WTC11 (cell line): Measurements from ENCODE around the gene DSG4. TPM values are rescaled to one million over a fixed set of nuclear protein-coding genes. Genes with fewer than 3 reads are reported as not detected.

Experiments used
- ATAC-seq: fragments of 200-7000 bp; cut with Tn5 transposase; 2 replicates; pipeline ENCODE4 v1.10.0; 2021; ENCODE audit warnings: mild to moderate bottlenecking, moderate library complexity
- CTCF ChIA-PET: fragments of 300-600 bp; sonication (Branson Sonifier 250); formaldehyde crosslinking; loops from one replicate; lab custom pipeline; 2021; ENCODE audit warnings: antibody characterized with exemption; lab: Charles Lee
- POLR2A ChIA-PET: fragments of 350-600 bp; sonication (Branson Sonifier 250); formaldehyde crosslinking; loops from one replicate; lab custom pipeline; 2021; ENCODE audit warnings: antibody characterized with exemption; lab: Charles Lee
- DNase-seq: peaks from one replicate; pipeline ENCODE4 v3.0.0; 2021; ENCODE audit warnings: low spot score
- H3K27ac Mint-ChIP-seq: 2 replicates; pipeline ENCODE4 v1.8.0; 2021; ENCODE audit warnings: mixed read lengths
- H3K27me3 Mint-ChIP-seq: 2 replicates; pipeline ENCODE4 v1.8.0; 2021; ENCODE audit warnings: low read depth, mild to moderate bottlenecking, moderate library complexity, mixed read lengths
- H3K36me3 Mint-ChIP-seq: 2 replicates; pipeline ENCODE4 v1.8.0; 2021; ENCODE audit warnings: mixed read lengths
- H3K4me1 Mint-ChIP-seq: 2 replicates; pipeline ENCODE4 v1.8.0; 2022; ENCODE audit warnings: mixed read lengths
- H3K4me3 Mint-ChIP-seq: 2 replicates; pipeline ENCODE4 v1.8.0; 2021; ENCODE audit warnings: mild to moderate bottlenecking, moderate library complexity, mixed read lengths
- H3K9me3 Mint-ChIP-seq: 2 replicates; pipeline ENCODE4 v1.8.0; 2021; ENCODE audit warnings: mixed read lengths
- AFF4 ChIP-seq: sonication (generic); formaldehyde crosslinking; IDR thresholded peaks from 2 replicates; pipeline ENCODE4 v1.8.1; 2023; ENCODE audit warnings: mild to moderate bottlenecking, missing genetic modification reagents, borderline replicate concordance
- E2F1 ChIP-seq: sonication (generic); formaldehyde crosslinking; IDR thresholded peaks from 2 replicates; pipeline ENCODE4 v1.8.0; 2022; ENCODE audit warnings: mild to moderate bottlenecking, missing genetic modification reagents
- ESRRA ChIP-seq: sonication (generic); formaldehyde crosslinking; IDR thresholded peaks from 2 replicates; pipeline ENCODE4 v1.8.1; 2022; ENCODE audit warnings: mild to moderate bottlenecking, missing genetic modification reagents, borderline replicate concordance
- HMGA2 ChIP-seq: fragments of 250-450 bp; sonication (Bioruptor Pico); IDR thresholded peaks from 2 replicates; pipeline ENCODE4 v1.4.0; 2021; ENCODE audit warnings: mild to moderate bottlenecking, moderate library complexity
- HMGXB4 ChIP-seq: sonication (generic); formaldehyde crosslinking; IDR thresholded peaks from 2 replicates; pipeline ENCODE4 v1.8.1; 2023; ENCODE audit warnings: mild to moderate bottlenecking, moderate library complexity, missing genetic modification reagents
- JAZF1 ChIP-seq: fragments of 250-450 bp; sonication (Bioruptor Pico); IDR thresholded peaks from 2 replicates; pipeline ENCODE4 v1.9.0; 2021; ENCODE audit warnings: moderate library complexity, mild to moderate bottlenecking, inconsistent platforms
- MYBL2 ChIP-seq: sonication (generic); formaldehyde crosslinking; IDR thresholded peaks from 2 replicates; pipeline ENCODE4 v1.8.1; 2023; ENCODE audit warnings: mild to moderate bottlenecking, moderate library complexity, missing genetic modification reagents
- NFYB ChIP-seq: sonication (generic); formaldehyde crosslinking; conservative IDR thresholded peaks from 2 replicates; pipeline ENCODE4 v1.8.0; 2022; ENCODE audit warnings: low read depth, missing genetic modification reagents
- PRDM15 ChIP-seq: sonication (generic); formaldehyde crosslinking; IDR thresholded peaks from 2 replicates; pipeline ENCODE4 v1.8.0; 2022; ENCODE audit warnings: missing genetic modification reagents
- PREB ChIP-seq: sonication (generic); formaldehyde crosslinking; IDR thresholded peaks from 2 replicates; pipeline ENCODE4 v1.8.1; 2022; ENCODE audit warnings: mild to moderate bottlenecking, missing genetic modification reagents, moderate library complexity, borderline replicate concordance
- SMAD4 ChIP-seq: sonication (generic); formaldehyde crosslinking; IDR thresholded peaks from 2 replicates; pipeline ENCODE4 v1.8.0; 2022; ENCODE audit warnings: mild to moderate bottlenecking, missing genetic modification reagents
- TEAD1 ChIP-seq: sonication (generic); formaldehyde crosslinking; IDR thresholded peaks from 2 replicates; pipeline ENCODE4 v1.8.0; 2022; ENCODE audit warnings: mild to moderate bottlenecking, missing genetic modification reagents
- USF2 ChIP-seq: sonication (generic); formaldehyde crosslinking; IDR thresholded peaks from 2 replicates; pipeline ENCODE4 v1.8.1; 2023; ENCODE audit warnings: mild to moderate bottlenecking, missing genetic modification reagents, moderate library complexity
- ZNF121 ChIP-seq: sonication (generic); formaldehyde crosslinking; IDR thresholded peaks from 2 replicates; pipeline ENCODE4 v1.8.0; 2023; ENCODE audit warnings: missing genetic modification reagents
- ZNF263 ChIP-seq: sonication (generic); formaldehyde crosslinking; IDR thresholded peaks from 2 replicates; pipeline ENCODE4 v1.8.1; 2022; ENCODE audit warnings: low read depth, mild to moderate bottlenecking, moderate library complexity, missing genetic modification reagents
- ZNF317 ChIP-seq: sonication (generic); formaldehyde crosslinking; IDR thresholded peaks from 2 replicates; pipeline ENCODE4 v1.8.1; 2023; ENCODE audit warnings: low read depth, mild to moderate bottlenecking, moderate library complexity, missing genetic modification reagents, borderline replicate concordance
- ZNF423 ChIP-seq: fragments of 250-450 bp; sonication (Bioruptor Pico); IDR thresholded peaks from 2 replicates; pipeline ENCODE4 v2.1.2; 2022; ENCODE audit warnings: mild to moderate bottlenecking, moderate library complexity
- ZNF512 ChIP-seq: sonication (generic); formaldehyde crosslinking; IDR thresholded peaks from 2 replicates; pipeline ENCODE4 v1.8.1; 2022; ENCODE audit warnings: missing genetic modification reagents, borderline replicate concordance
- ZNF671 ChIP-seq: fragments of 250-450 bp; sonication (Bioruptor Pico); IDR thresholded peaks from 2 replicates; pipeline ENCODE4 v1.8.0; 2021; ENCODE audit warnings: mild to moderate bottlenecking
- total RNA-seq: library from RNA; stranded (reverse); gene quantifications from 3 replicates; pipeline ENCODE4 v1.2.3, GENCODE V29; 2021

The DSG4 gene
- total RNA-seq, 1 experiment from 2014 or later, result not detected

GRCh38 chr18:31447530-31448191, 71.1 kb downstream of the DSG4 start, which contains the start of gene DSG3:
Gene DSG3 (plus strand): TSS chr18:31447741. CDS start chr18:31447878, 137 bp downstream.
- peaks cover 7% of the 10 kb centered on the region; the same call in 1 of the 2 replicates for H3K4me1 Mint-ChIP-seq
- no peak for TF ChIP-seq ESRRA
- no peak for TF ChIP-seq HMGA2 (CRISPR knock-in tag)
- no peak for TF ChIP-seq NFYB
- TF ChIP-seq AFF4 (CRISPR knock-in tag), result no peak
- TF ChIP-seq ZNF263 (CRISPR knock-in tag), result no peak
- TF ChIP-seq HMGXB4 (CRISPR knock-in tag), result no peak
- no peak for TF ChIP-seq ZNF512 (CRISPR knock-in tag)
- no peak for TF ChIP-seq E2F1
- TF ChIP-seq ZNF671 (CRISPR knock-in tag), result no peak
- TF ChIP-seq PRDM15, result no peak
- TF ChIP-seq SMAD4 (CRISPR knock-in tag), result no peak
- TF ChIP-seq, all 79 proteins: peak for 0
- DNase-seq, result no peak
- no peaks in the 10 kb centered on the region for H3K9me3 Mint-ChIP-seq
- POLR2A ChIA-PET, result no interaction called here
- no peaks in the 10 kb centered on the region for H3K36me3 Mint-ChIP-seq
- no peak within 1 kb of the TSS for H3K4me3 Mint-ChIP-seq
- no peaks in the 10 kb centered on the region for H3K27me3 Mint-ChIP-seq
- H3K27ac Mint-ChIP-seq, result no peak within 1 kb of the TSS
- CTCF ChIA-PET, result interaction anchor here (0.7 kb wide), 1 partner anchor 481 kb away, joined by 4 read pairs; no protein-coding TSS in a partner anchor
- peak; percentile 68 for ATAC-seq

GRCh38 chr18:31450409-31450808, 73.8 kb downstream of the DSG4 start:
- CTCF ChIA-PET, result no interaction called here
- no peak overlapping the region for H3K27ac Mint-ChIP-seq
- TF ChIP-seq ZNF121 (no peak), ZNF423 (CRISPR knock-in tag) (no peak), ESRRA (no peak), JAZF1 (no peak), PREB (no peak), USF2 (CRISPR knock-in tag) (no peak), TEAD1 (CRISPR knock-in tag) (no peak), ZNF317 (CRISPR knock-in tag) (no peak), MYBL2 (no peak)

More at GRCh38 chr18:31450409-31450808, 73.8 kb downstream of the DSG4 start:
- DNase-seq, result no peak
- peaks cover 7% of the 10 kb centered on the region; the same call in 1 of the 2 replicates for H3K4me1 Mint-ChIP-seq
- H3K36me3 Mint-ChIP-seq, result no peaks in the 10 kb centered on the region
- H3K27me3 Mint-ChIP-seq, result no peaks in the 10 kb centered on the region
- H3K4me3 Mint-ChIP-seq, result no peak overlapping the region
- H3K9me3 Mint-ChIP-seq, result no peaks in the 10 kb centered on the region
- no peak for ATAC-seq
- POLR2A ChIA-PET, result no interaction called here
